GM12801 (cell line): ENCODE measurements around the gene MRGPRX2.

Experiments used
- CTCF ChIP-seq: IDR thresholded peaks from one replicate; pipeline ENCODE4 v1.5.1; 2011; ENCODE audit warnings: control low read depth; ENCODE audit not compliant: insufficient read length; ENCODE audit errors: extremely low read depth

MRGPRX2 gene

GRCh38 chr11:19087658-19088057 is 27.1 kb upstream of the MRGPRX2 start:
- TF ChIP-seq CTCF: no peak

GRCh38 chr11:19084661-19085315 is 24.3 kb upstream of the MRGPRX2 start:
- TF ChIP-seq CTCF: no peak

GRCh38 chr11:19083166-19083565 is 22.6 kb upstream of the MRGPRX2 start:
- no peak for TF ChIP-seq CTCF

GRCh38 chr11:19080579-19080993 is 20.1 kb upstream of the MRGPRX2 start:
- no peak for TF ChIP-seq CTCF

GRCh38 chr11:19079643-19080440 is 19.3 kb upstream of the MRGPRX2 start:
- no peak for TF ChIP-seq CTCF

GRCh38 chr11:19077965-19078364 is 17.4 kb upstream of the MRGPRX2 start:
- no peak for TF ChIP-seq CTCF

- peak; percentile 70 for TF ChIP-seq CTCF
Observed at GRCh38 chr11:19076744-19077589, 16.4 kb upstream of the MRGPRX2 start.
